Choroid plexus epithelial cell (primary cell): ENCODE results near the gene HERC2.

Experiments used
- DNase-seq: peaks from one replicate; pipeline ENCODE4 v3.0.0-alpha.2; 2010; ENCODE audit warnings: low read depth
- H3K4me3 ChIP-seq: 2 replicates; pipeline ENCODE4 v1.5.1; 2011; ENCODE audit warnings: low read depth, mild to moderate bottlenecking, control low read depth, low read length, moderate library complexity
- TF ChIP-seq, protein P1 (sequence below): conservative IDR thresholded peaks from 2 replicates; pipeline ENCODE4 v1.5.1; 2011; ENCODE audit warnings: low read depth, mild to moderate bottlenecking, control low read depth, inconsistent platforms, low read length, moderate library complexity

HERC2 gene

DNA sequence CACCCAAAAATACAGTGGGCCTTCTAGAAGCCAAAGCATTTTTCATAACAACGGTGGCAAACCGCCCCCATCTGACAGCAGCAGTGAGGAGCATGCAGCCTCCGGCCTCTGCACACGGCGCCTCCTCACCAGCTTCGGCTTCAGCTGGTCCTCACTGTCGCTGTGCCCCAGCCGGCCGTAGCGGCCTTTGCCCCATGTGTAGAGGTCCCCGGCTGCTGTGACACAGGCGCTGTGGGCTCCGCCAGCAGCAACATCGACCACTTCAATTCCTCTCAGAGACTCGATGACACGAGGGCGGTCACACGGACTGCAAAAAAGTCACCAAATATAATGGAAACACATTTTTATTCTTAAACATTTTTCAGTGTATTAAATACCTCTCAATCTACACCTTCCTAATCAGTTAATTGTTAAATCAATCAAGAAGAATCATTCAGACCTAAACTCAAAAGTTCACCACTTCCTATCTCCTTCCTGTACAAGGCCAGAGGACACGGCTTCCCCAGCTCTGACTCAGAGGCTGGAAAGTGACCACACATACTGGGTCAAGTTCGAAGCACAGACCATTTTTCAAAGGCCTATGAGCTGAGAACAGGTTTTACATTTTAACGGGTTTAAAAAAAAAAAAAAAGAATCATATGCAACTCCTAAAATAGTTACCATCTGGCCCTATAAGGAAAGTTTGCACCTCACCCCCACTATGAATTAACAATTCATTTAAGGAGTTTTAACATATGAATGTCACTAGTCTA is 189.3 kb downstream of the HERC2 start:
- H3K4me3 ChIP-seq = no peak overlapping the region
- TF ChIP-seq, protein P1, sequence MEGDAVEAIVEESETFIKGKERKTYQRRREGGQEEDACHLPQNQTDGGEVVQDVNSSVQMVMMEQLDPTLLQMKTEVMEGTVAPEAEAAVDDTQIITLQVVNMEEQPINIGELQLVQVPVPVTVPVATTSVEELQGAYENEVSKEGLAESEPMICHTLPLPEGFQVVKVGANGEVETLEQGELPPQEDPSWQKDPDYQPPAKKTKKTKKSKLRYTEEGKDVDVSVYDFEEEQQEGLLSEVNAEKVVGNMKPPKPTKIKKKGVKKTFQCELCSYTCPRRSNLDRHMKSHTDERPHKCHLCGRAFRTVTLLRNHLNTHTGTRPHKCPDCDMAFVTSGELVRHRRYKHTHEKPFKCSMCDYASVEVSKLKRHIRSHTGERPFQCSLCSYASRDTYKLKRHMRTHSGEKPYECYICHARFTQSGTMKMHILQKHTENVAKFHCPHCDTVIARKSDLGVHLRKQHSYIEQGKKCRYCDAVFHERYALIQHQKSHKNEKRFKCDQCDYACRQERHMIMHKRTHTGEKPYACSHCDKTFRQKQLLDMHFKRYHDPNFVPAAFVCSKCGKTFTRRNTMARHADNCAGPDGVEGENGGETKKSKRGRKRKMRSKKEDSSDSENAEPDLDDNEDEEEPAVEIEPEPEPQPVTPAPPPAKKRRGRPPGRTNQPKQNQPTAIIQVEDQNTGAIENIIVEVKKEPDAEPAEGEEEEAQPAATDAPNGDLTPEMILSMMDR = no peak
- DNase-seq = peak; percentile 72

DNA sequence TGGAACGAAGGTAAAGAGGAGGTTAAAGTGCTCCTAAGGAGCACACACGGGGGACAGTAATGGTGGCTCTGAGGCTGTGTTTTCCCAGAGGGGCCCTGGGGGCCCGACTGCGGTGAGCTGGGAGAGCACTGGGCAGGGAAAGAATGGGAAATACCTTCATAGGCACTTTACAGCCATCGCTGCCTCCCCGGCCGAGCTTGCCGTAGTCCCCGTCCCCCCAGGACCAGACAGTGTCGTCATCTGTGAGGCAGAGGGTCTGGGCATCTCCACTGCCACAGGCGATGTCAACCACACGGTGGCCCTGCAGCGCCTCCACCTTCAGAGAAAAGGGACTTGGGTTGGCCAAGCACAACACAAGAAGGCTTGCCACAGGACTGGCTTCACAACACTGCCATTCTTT is 190.0 kb downstream of the HERC2 start:
- no peak for DNase-seq
- TF ChIP-seq, protein P1 = no peak
- H3K4me3 ChIP-seq = no peak overlapping the region

DNA sequence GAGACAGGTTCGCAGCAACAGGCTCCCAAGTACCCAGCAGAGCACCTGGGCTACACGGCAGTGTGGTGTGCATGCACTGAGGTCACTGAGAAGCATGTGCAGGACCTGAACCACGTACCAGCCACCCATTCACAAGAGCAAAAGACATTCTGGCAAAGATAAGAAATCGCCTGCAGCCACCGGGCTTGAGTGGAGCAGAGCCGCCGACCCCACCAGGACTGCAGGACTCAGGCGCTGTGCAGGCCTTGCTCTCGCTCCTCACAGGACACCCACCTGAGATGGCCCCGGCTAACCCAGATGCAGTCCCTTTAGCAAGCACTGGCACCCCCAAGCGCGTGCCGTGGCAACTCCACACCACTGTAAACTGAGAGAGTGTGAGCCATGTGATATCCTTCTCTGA is 190.6 kb downstream of the HERC2 start:
- TF ChIP-seq, protein P1 = no peak
- no peak for DNase-seq
- H3K4me3 ChIP-seq = no peak overlapping the region

DNA sequence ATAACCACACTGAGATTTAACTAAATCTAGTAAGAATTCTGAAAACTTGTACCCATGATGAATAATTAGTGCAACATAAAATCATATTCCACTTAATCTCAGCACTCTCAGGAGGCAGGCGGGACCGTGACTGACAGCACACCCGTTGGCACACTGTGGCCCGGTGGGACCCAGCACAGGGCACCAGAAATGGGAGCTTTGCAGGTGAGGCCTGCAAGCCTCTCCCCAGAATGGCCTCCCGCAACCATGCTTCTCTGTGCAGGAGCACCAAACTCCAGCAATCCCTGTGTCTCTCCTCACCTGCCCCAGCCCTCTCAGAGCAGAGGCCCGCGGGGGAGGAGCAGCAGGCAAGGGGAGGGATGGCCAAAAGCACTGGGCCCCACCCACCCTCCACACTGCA is 191.3 kb downstream of the HERC2 start:
- TF ChIP-seq, protein P1 = no peak
- DNase-seq = no peak
- H3K4me3 ChIP-seq = no peak overlapping the region

DNA sequence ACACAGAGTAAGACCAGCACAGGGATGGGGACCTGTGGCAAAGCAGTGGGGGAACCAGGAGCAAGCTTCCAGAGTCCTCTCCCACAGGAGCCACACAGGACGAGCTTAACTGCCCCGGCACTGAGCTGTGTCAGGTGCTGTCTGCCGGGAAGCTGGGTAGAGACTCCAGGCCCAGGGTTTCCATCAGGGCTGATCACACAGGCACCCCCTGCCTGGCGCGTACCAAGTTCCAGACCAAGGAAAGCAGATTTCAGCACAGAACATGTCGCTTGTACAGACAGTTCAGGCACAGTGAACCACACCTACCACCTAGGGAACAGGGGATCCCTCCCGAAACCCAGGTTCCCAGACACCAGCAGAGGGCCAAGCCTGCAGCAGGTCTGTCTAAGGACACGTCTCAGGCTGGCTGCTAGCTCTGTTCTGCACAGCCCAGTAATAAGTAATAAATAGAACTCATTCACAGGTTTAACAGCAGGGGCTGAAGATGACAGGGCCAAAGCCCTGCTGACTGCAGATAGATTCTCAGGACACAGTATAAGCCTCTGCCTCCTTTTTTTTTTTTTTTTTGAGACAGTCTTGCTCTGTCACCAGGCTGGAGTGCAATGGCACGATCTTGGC is 192.6 kb downstream of the HERC2 start:
- TF ChIP-seq, protein P1 = no peak
- no peak for DNase-seq
- no peak overlapping the region for H3K4me3 ChIP-seq

DNA sequence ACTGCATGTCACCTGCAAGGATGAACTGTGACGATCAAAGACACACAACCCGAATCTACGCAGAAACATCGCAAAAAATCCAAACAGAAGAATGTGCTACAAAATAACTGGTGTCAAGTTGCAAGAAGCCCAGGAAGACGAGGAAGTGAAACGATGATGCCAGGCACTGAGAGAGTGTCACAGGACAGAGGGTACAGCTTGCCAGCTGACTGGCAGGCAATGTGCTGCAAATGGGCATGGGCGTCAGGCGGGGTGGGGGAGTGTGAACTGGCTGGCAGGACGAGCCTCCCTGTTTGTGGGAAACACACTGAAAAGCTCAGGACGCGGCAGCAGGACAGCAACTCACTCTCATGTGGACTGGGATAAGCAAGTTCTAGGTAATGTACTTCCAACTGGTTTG is 193.9 kb downstream of the HERC2 start:
- DNase-seq = no peak
- TF ChIP-seq, protein P1 = no peak

DNA sequence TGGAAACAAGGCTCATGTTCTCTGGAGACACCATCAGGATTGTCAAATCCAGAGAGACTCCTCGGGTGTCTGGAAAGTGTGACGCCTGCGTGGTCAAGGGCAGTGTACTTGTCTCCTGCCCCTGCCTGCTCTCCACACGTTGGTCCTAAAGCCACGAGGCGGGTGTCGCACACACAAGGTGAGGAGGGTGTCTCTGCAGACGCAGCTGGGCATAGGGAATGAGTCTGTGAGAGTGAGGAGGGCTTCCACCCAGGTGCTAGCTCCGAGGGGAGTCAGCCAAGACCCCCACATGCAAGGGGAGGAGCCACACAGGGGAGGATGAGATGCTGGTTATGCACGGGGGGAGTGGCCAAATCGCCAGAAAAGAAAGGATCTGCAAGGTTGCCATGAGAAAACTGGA is 194.9 kb downstream of the HERC2 start:
- H3K4me3 ChIP-seq = no peak overlapping the region
- TF ChIP-seq, protein P1 = no peak
- no peak for DNase-seq

More for the DNA sequence above, 193.9 kb downstream of the HERC2 start:
- H3K4me3 ChIP-seq = no peak overlapping the region
